Tibial nerve (tissue), 4 donors: ENCODE results near the gene CFAP57.

Source experiments
- CTCF ChIP-seq, 5 experiments: fragments of 200-600 bp in 3 of 5; fragments of 450-650 bp in 2 of 5; sonication (generic) in 3 of 5; IDR thresholded peaks; one replicate each; pipeline ENCODE4 v1.5.1; 2016 to 2019; ENCODE audit warnings: antibody characterized with exemption in 5 of 5, mild to moderate bottlenecking in 3 of 5, moderate library complexity in 2 of 5
- EP300 ChIP-seq, 2 donors: sonication (generic); formaldehyde crosslinking; IDR thresholded peaks; one replicate each; pipeline ENCODE4 v1.6.1; 2017; ENCODE audit warnings: antibody characterized with exemption in 2 of 2, mild to moderate bottlenecking in 1 of 2
- POLR2A ChIP-seq, 2 donors: fragments of 450-650 bp; IDR thresholded peaks; one replicate each; pipeline ENCODE4 v1.6.1; 2017; ENCODE audit warnings: antibody characterized with exemption in 2 of 2, mild to moderate bottlenecking in 2 of 2, moderate library complexity in 2 of 2

- TF ChIP-seq CTCF (IDR thresholded peaks at IDR 0.05): no peak
- no peak for TF ChIP-seq POLR2A (IDR thresholded peaks at IDR 0.05)
- TF ChIP-seq EP300 (IDR thresholded peaks at IDR 0.05): no peak
Measured at GRCh38 chr1:43237121-43237520, 65.0 kb downstream of the CFAP57 start.
